H1 (cell line): ENCODE data around the gene AP1M1. TPM values are rescaled to one million over a fixed set of nuclear protein-coding genes. Genes with fewer than 3 reads are reported as not detected.
"Not testable (repeated sequence)": the region's sequence is repeated elsewhere in the genome, so short reads cannot be mapped to it uniquely, and the experiment has no call there.

Experiments used
- CTCF ChIA-PET: fragments of 300-600 bp; sonication (Branson Sonifier 250); formaldehyde crosslinking; loops from one replicate; lab custom pipeline; 2021; ENCODE audit not compliant: partially characterized antibody; lab: Charles Lee
- POLR2A ChIA-PET: fragments of 300-600 bp; sonication (Branson Sonifier 250); formaldehyde crosslinking; loops from one replicate; lab custom pipeline; 2021; ENCODE audit warnings: inconsistent platforms; ENCODE audit not compliant: partially characterized antibody; lab: Charles Lee
- DNase-seq, 2 experiments: peaks; one replicate each; pipeline versions ENCODE4 v3.0.0 to v3.0.0-alpha.2; 2010 to 2022; ENCODE audit warnings: low spot score in 2 of 2, low read depth in 1 of 2, mixed read lengths in 1 of 2
- FAIRE-seq: peaks from 2 replicates; lab custom pipeline; 2011; peaks lifted over from hg19 to GRCh38; lab: Jason Lieb, UNC
- H2AFZ ChIP-seq: 2 replicates; pipeline ENCODE4 v1.8.1; 2012; ENCODE audit warnings: low read length, inconsistent platforms
- H2AK5ac ChIP-seq: 2 replicates; pipeline ENCODE4 v1.6.1; 2013; ENCODE audit warnings: low read depth, low read length
- H2BK120ac ChIP-seq: replicated peaks from 2 replicates; pipeline ENCODE3; 2013; ENCODE audit warnings: low read depth, low read length, inconsistent platforms
- H2BK12ac ChIP-seq: 2 replicates; pipeline ENCODE4 v1.6.1; 2013; ENCODE audit warnings: low read depth, low read length
- H2BK15ac ChIP-seq: 2 replicates; pipeline ENCODE4 v1.6.1; 2013; ENCODE audit warnings: low read length
- H2BK20ac ChIP-seq: 2 replicates; pipeline ENCODE4 v1.6.1; 2013; ENCODE audit warnings: low read length
- H2BK5ac ChIP-seq: 2 replicates; pipeline ENCODE4 v1.6.1; 2013; ENCODE audit warnings: low read depth, low read length
- H3K14ac ChIP-seq: 2 replicates; pipeline ENCODE4 v1.6.1; 2013; ENCODE audit warnings: inconsistent platforms; ENCODE audit not compliant: insufficient read length
- H3K18ac ChIP-seq: 2 replicates; pipeline ENCODE4 v1.6.1; 2013; ENCODE audit warnings: low read length; ENCODE audit errors: extremely low read depth
- H3K23ac ChIP-seq: 2 replicates; pipeline ENCODE4 v1.6.1; 2013; ENCODE audit warnings: inconsistent platforms; ENCODE audit not compliant: insufficient read length
- H3K23me2 ChIP-seq: 2 replicates; pipeline ENCODE4 v1.6.1; 2013; ENCODE audit warnings: low read depth, low read length
- H3K27ac ChIP-seq: 2 replicates; pipeline ENCODE4 v1.6.1; 2011; ENCODE audit warnings: low read depth, low read length, inconsistent platforms
- H3K27me3 ChIP-seq, 4 experiments: replicated peaks in 1 of 4; 1 replicate in 1 of 4; 2 replicates in 3 of 4; pipeline versions ENCODE4 v1.6.1 to v1.8.1; 2011 to 2013; ENCODE audit warnings: low read length in 3 of 4, mild to moderate bottlenecking in 3 of 4, inconsistent platforms in 2 of 4, mixed read lengths in 2 of 4, moderate library complexity in 1 of 4; ENCODE audit not compliant: control insufficient read depth in 3 of 4, insufficient read depth in 3 of 4; ENCODE audit errors: extremely low read depth in 1 of 4
- H3K36me3 ChIP-seq, 4 experiments: 2 replicates each; pipeline versions ENCODE4 v1.6.1 to v1.8.1; 2011 to 2013; ENCODE audit warnings: mild to moderate bottlenecking in 4 of 4, low read length in 3 of 4, moderate library complexity in 2 of 4, control low read depth in 1 of 4, inconsistent platforms in 1 of 4; ENCODE audit not compliant: insufficient read depth in 4 of 4, control insufficient read depth in 2 of 4
- H3K4ac ChIP-seq: replicated peaks from 2 replicates; pipeline ENCODE3; 2013; ENCODE audit warnings: low read length, low read depth, mixed read lengths, inconsistent platforms; ENCODE audit not compliant: insufficient read length
- H3K4me1 ChIP-seq, 4 experiments: replicated peaks in 1 of 4; 1 replicate in 1 of 4; 2 replicates in 3 of 4; pipeline versions ENCODE4 v1.6.1 to v1.8.1; 2011 to 2013; ENCODE audit warnings: low read length in 3 of 4, inconsistent platforms in 2 of 4, mixed read lengths in 1 of 4; ENCODE audit not compliant: insufficient read depth in 4 of 4, control insufficient read depth in 3 of 4
- H3K4me2 ChIP-seq, 2 experiments: 2 replicates each; pipeline versions ENCODE4 v1.6.1 to v1.8.1; 2011 to 2013; ENCODE audit warnings: low read depth in 2 of 2, low read length in 2 of 2, control low read depth in 1 of 2, inconsistent platforms in 1 of 2, mild to moderate bottlenecking in 1 of 2; ENCODE audit not compliant: insufficient read depth in 1 of 2
- H3K4me3 ChIP-seq, 4 experiments: fragments of 200-600, 300-600 bp in 1 of 4; sonication (generic), shearing (Covaris generic), sonication (Bioruptor Twin) in 1 of 4; 2 replicates each; pipeline versions ENCODE4 v1.5.1 to v1.8.1; 2011 to 2016; ENCODE audit warnings: low read length in 4 of 4, low read depth in 3 of 4, control low read depth in 2 of 4, inconsistent platforms in 2 of 4, mild to moderate bottlenecking in 2 of 4, mixed read lengths in 1 of 4, moderate library complexity in 1 of 4; ENCODE audit not compliant: insufficient read depth in 2 of 4; ENCODE audit errors: extremely low read depth in 1 of 4
- H3K56ac ChIP-seq: replicated peaks from 2 replicates; pipeline ENCODE3; 2013; ENCODE audit warnings: low read depth, mild to moderate bottlenecking, mixed read lengths, low read length, inconsistent platforms; ENCODE audit not compliant: insufficient read length
- H3K79me1 ChIP-seq: 2 replicates; pipeline ENCODE4 v1.6.1; 2013; ENCODE audit warnings: low read depth, low read length, control low read depth
- H3K79me2 ChIP-seq, 2 experiments: 2 replicates each; pipeline versions ENCODE4 v1.6.1 to v1.8.1; 2012 to 2013; ENCODE audit warnings: low read length in 2 of 2, mild to moderate bottlenecking in 2 of 2, inconsistent platforms in 1 of 2; ENCODE audit not compliant: insufficient read depth in 2 of 2, control insufficient read depth in 1 of 2
- H3K9ac ChIP-seq, 4 experiments: replicated peaks in 1 of 4; 1 replicate in 1 of 4; 2 replicates in 3 of 4; pipeline versions ENCODE4 v1.6.1 to v1.8.1; 2011 to 2013; ENCODE audit warnings: low read depth in 3 of 4, low read length in 3 of 4, control low read depth in 2 of 4, mild to moderate bottlenecking in 2 of 4, moderate library complexity in 2 of 4, inconsistent platforms in 1 of 4; ENCODE audit errors: extremely low read depth in 1 of 4
- H3K9me3 ChIP-seq, 2 experiments: 2 replicates each; pipeline versions ENCODE4 v1.6.1 to v1.8.1; 2012 to 2013; ENCODE audit warnings: mild to moderate bottlenecking in 2 of 2, moderate library complexity in 2 of 2, control low read depth in 1 of 2, inconsistent platforms in 1 of 2, low read depth in 1 of 2, low read length in 1 of 2, mixed read lengths in 1 of 2; ENCODE audit not compliant: insufficient read depth in 2 of 2
- H4K20me1 ChIP-seq, 2 experiments: replicated peaks in 1 of 2; 2 replicates each; pipeline versions ENCODE3 to v1.8.1; 2011 to 2013; ENCODE audit warnings: inconsistent platforms in 2 of 2, low read length in 2 of 2, mild to moderate bottlenecking in 1 of 2; ENCODE audit not compliant: insufficient read depth in 2 of 2, control insufficient read depth in 1 of 2
- H4K5ac ChIP-seq: 2 replicates; pipeline ENCODE4 v1.6.1; 2013; ENCODE audit warnings: low read length, low read depth, mixed read lengths, inconsistent platforms; ENCODE audit not compliant: insufficient read length
- H4K8ac ChIP-seq: 2 replicates; pipeline ENCODE4 v1.8.0; 2013; ENCODE audit warnings: mild to moderate bottlenecking, moderate library complexity, low read length, inconsistent platforms; ENCODE audit not compliant: insufficient read depth; ENCODE audit errors: extremely low read depth
- H4K91ac ChIP-seq: replicated peaks from 2 replicates; pipeline ENCODE3; 2013; ENCODE audit warnings: low read length, mixed read lengths, inconsistent platforms; ENCODE audit not compliant: insufficient read length
- CTCF ChIP-seq, 3 experiments: IDR thresholded peaks; 1 replicate in 2 of 3; 2 replicates in 1 of 3; pipeline versions ENCODE4 v1.5.1 to v1.6.1; 2011; ENCODE audit warnings: low read length in 3 of 3, mild to moderate bottlenecking in 3 of 3, inconsistent platforms in 2 of 3, low read depth in 1 of 3, moderate library complexity in 1 of 3; ENCODE audit not compliant: insufficient read depth in 1 of 3; ENCODE audit errors: control extremely low read depth in 1 of 3
- WGBS, 2 experiments: shearing (Covaris generic) in 1 of 2; methylation state at CpG; one replicate each; pipeline versions ENCODE4 v1.1.6 to v1.1.7; 2013 to 2015; ENCODE audit warnings: low lambda C conversion rate in 2 of 2, mixed read lengths in 2 of 2, inconsistent platforms in 1 of 2, low coverage in 1 of 2, missing lambda C conversion rate in 1 of 2; ENCODE audit not compliant: insufficient replicate concordance in 2 of 2, insufficient coverage in 1 of 2, insufficient read length in 1 of 2; ENCODE audit errors: extremely low coverage in 1 of 2, missing lambda C conversion rate in 1 of 2; 5-methylcytosine and 5-hydroxymethylcytosine counted together
- polyA plus RNA-seq, 7 experiments: library from polyadenylated mRNA; depleted of rRNA in 3 of 7; stranded (reverse) in 5 of 7; unstranded in 2 of 7; fragments of >200 nt in 5 of 7; fragments of 200-250 nt in 2 of 7; gene quantifications; 1 replicate in 5 of 7; 2 replicates in 1 of 7; 4 replicates in 1 of 7; pipeline versions ENCODE4 v1.2.1 to v1.2.3, GENCODE V29; 2011 to 2013; ENCODE audit warnings: missing spikeins in 2 of 7, mixed read lengths in 2 of 7
- total RNA-seq: library from RNA; stranded (reverse); fragmentation: NEBNext Ultra II Directional; extraction: Animal tissue kit (Norgen Biotek cat#: 25700); gene quantifications from 2 replicates; pipeline ENCODE4 v1.2.1, GENCODE V29; 2021

The AP1M1 gene
- total and polyA plus RNA-seq, 2 of the 8 experiments (the other 6 are each of a cell fraction or from before 2014, with no cell fraction given), result 30.9 to 37.5 TPM

GRCh38 chr19:16175954-16176353 is 21.8 kb upstream of the AP1M1 start (continued):
- TF ChIP-seq CTCF (IDR thresholded peaks at IDR 0.05; ENCODE audit: control extremely low read depth in 1 of 3, insufficient read depth in 1 of 3, low read depth in 1 of 3, low read length in 3 of 3), result no peak

GRCh38 chr19:16178866-16179265 is 18.8 kb upstream of the AP1M1 start:
- H3K14ac ChIP-seq, H2BK5ac ChIP-seq, POLR2A ChIA-PET, FAIRE-seq, H3K18ac ChIP-seq, H3K4me1 ChIP-seq, H3K4ac ChIP-seq, H2BK12ac ChIP-seq, H3K23me2 ChIP-seq, H2BK120ac ChIP-seq, H3K36me3 ChIP-seq, H3K27me3 ChIP-seq, H2AFZ ChIP-seq, H3K9ac ChIP-seq, H2BK15ac ChIP-seq, H3K56ac ChIP-seq, H3K79me1 ChIP-seq, H4K5ac ChIP-seq, H3K27ac ChIP-seq, H3K4me3 ChIP-seq, H2AK5ac ChIP-seq, H3K79me2 ChIP-seq, H4K91ac ChIP-seq, H3K23ac ChIP-seq, H4K8ac ChIP-seq, H2BK20ac ChIP-seq, H3K4me2 ChIP-seq, DNase-seq, H4K20me1 ChIP-seq: not testable (repeated sequence)
- peaks cover 5 to 10% of the 10 kb centered on the region in 2 experiments; a peak in 3 of 4 replicates for H3K9me3 ChIP-seq
- CTCF ChIA-PET, result interaction anchor here (0.8 to 1.2 kb wide), 3 partner anchors 35 to 204 kb away, joined by 3 read pairs; partner anchors contain the start of gene HSH2D
- WGBS, 2 experiments, result 82% methylated on average over 5 of the region's 5 CpGs; no CpG with 5 or more reads in 1 of the 2 experiments
